Muscle of arm (tissue), 12 donors: ENCODE measurements around the gene DENND1B. TPM values are rescaled to one million over a fixed set of nuclear protein-coding genes. Genes with fewer than 3 reads are reported as not detected.
"Not testable (repeated sequence)": the region's sequence is repeated elsewhere in the genome, so short reads cannot be mapped to it uniquely, and the experiment has no call there.

Experiments used
- DNase-seq: peaks from one replicate; pipeline ENCODE4 v3.0.0-alpha.2; 2013
- polyA plus RNA-seq, 12 donors: library from polyadenylated mRNA; unstranded; fragments of 120-200 nt; gene quantifications; one replicate each; pipeline ENCODE4 v1.2.1, GENCODE V29; 2013; ENCODE audit not compliant: insufficient read length in 12 of 12

Gene DENND1B
- polyA plus RNA-seq, 12 donors, result 3.6 to 7.2 (median 5.3) TPM; not detected in 1

DNA sequence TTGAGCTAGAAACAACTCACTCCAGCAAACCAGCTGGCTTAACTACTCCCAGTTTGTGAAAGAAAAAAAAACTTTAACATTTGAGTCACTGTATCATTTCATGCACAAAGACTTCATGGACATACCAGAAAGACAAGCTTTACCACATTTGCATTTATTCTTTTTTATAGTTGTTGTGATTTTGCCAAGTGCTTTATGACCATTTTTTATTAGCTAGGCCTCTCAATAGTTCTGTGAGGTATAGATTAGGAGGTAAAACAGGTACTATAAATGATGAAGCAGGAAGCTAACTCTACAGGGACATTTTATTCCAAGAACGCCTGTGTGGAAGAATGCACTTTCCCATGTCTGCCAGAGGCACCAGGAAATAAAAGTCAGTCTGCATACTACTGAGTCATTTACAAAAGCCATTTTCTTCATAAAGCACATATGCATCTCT, 8.2 kb upstream of the DENND1B start:
- DNase-seq, result no peak

GRCh38 chr1:197782722-197783360, 7.6 kb upstream of the DENND1B start:
- no peak for DNase-seq

DNA sequence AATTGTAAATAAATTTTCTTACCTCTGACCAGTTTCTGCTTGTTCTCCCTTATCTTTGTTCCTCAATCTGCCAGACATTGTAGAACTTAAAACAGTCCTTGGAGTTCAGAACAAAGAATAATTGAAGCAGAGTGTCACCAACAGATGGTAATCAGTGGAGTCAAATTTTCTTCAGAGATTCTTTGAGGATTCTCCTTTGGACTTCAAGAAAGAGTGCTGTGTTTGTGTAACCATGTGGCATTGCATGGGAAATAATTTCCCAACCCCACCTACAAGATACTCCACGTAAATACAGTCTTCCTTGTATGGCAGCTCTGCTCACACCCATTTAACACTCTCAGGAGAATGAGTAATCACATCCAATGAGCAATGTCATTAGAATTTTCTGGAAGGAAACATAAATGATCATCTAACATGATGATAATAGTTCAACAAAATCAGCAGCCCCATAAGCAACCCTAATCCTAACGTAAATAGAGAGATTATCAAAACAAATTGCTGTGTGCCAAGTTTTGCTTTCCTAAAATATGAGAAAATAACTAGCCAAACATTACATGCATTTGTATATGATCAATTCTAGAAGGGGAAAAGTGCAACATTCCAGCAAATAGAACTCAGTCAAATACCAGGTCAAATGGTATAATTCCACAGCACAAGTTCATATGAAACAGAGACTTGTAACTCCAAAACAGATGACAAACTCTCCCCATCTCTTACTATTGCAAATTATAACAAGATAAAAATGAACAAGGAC, 6.9 kb upstream of the DENND1B start:
- DNase-seq, result no peak

DNA sequence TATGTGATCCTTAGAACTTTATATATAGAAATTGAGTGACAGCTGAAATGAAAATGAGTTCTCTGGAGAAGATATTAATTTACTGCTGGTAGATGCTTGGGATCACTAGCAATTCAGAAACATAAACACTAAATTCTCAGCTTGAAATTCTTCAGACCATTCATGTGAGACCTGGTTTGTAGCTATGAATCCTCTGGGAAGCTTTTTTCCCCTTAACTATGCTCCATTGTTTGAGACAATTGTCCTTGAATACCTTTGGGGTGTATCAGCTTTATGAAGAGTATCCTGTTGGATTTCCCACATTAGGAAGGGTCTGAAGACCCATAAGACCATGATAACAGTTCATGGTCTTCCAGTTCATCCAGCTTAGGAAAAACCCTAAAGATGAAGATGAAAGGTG, 4.6 kb upstream of the DENND1B start:
- DNase-seq, result no peak

- no peak for DNase-seq
Observed at GRCh38 chr1:197778366-197778945, 3.2 kb upstream of the DENND1B start.

DNA sequence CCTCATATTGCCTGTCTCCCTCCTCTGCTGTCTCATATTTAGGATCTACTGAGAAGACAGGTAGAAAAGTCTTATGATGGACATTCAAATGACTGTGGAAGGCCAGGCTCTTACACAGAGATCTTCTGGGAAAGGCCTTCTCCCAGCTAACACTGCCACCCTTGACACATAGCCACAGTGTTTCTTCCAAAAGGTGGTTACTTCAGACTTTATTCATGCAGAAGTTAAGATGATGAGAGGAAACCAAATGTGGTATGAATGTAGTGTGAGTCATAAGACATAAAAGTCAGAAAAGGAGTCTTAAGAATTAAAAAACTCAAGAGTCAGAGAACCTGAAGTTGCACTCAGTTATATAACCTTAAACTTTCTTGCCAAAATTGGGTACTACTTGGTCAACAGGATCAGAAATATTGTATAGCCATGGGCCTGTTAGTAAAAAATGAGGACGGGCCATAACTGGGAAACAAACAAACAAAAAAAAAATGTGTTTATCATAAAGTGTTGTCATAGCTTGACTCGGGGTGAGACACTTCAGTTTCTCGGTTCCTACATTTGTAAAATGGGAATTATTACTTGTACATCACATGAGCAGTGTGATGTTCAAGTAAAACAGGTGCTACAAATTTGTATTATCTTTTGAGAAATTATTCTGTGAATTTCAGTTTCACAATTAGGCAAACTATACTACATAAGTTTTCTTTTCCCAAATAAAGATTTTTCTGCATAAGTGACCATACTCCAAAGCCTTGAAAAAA, 1.2 kb upstream of the DENND1B start:
- no peak for DNase-seq

DNA sequence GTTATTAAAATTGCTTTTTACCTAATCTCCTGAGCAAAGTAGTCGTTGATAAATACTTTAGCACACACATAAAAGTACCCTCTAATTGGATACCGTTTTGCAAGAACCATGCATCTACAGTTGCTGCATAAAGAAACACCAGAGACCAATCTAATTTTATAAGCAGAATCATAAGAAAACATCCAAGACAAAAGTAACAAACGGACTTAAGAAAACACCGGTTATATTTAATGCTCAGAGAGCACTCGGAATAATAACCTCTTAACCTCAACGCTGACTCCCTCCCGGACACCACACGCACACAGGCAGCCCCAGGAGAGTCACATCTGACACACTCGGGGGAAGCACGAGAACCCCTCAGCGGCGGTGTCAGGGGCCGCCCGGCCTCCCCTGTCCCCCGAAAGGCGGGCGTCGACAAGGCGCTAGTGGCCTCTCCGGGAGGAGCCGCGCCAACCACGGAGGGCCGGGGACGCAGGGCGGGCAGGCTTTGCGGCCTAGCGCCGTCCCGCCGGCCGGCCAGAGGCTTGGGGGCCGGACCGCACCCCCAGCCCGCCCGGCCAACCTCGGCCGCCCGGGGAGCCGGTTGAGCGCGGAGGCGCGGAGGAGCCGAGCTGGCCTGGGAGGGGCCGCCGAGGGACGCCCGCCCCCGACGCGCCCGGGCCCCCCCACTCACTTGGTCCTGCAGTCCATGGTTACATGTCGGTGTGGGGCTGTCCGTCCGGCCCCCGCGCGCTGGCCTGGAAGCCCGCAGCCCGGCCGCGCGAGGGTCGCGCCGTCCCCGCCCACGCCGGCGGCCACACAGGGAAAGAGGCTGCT, 606 bp downstream of the DENND1B start:
- peak; percentile 29 for DNase-seq

DNA sequence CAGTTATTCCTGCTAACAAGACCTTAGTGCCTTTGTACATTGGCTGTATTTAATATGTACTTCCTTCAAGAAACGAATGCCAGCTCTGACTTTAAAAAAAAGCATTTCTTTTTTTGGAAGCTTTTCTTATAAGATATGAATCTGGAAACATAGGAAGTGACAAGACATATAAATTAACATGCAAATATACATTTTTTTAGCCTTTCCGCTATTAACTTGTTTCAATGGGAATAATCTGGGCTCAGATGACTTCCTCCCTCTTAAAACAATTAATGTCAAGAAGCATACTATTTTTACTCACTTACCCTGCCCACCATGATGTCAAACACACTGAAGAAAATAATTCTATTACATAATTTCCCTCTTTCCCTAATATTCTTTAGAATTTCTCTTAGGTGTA, 1.4 kb downstream of the DENND1B start:
- DNase-seq, result no peak

DNA sequence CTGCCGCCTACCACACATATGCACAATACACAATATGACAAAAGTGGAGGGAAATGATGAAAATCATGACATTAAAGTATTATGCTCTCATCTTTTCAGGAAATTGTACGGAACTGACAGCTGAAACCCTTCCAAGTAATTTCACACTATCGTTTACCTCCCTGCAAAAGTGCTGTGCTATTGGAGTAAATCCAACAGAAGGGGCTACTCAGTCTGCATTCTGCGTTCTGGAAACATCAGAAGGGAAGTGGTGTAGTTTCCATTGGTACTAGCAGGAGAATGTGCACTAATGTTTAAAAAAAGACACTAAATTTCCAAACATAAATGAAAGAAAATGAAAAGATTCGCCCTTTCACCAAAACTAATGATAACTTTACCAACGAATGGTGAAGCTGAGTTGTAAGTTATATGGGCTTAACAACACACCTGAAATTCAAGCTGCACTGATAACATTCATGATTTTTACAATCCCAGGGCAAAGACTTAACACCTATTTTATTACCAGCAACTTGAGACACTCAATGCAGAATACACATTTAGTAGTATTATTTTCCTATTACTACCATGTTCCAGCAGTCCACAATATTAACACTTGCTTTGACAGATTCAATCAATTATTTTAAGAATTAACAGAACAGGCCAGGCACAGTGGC, 3.2 kb downstream of the DENND1B start:
- no peak for DNase-seq

- no peak for DNase-seq
Observed at GRCh38 chr1:197771386-197771785, 3.9 kb downstream of the DENND1B start.

DNA sequence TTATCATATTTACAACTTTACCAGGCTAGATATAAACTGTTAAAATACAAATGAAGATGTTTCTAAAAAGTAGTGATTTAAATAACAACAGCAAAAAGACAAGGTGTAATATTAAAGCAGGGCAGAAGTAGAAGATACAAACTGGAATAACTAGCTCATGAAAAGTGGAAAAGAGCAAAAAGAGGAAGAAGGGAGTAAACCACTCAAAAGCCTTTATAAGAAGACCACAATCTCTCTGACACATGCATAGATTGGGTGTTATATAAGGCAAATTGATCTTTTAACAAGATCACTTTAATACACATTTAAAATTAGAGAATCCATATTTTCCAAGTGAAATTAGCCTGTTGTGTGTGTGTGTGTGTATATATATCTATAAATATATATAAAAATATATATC, 5.0 kb downstream of the DENND1B start:
- no peak for DNase-seq

DNA sequence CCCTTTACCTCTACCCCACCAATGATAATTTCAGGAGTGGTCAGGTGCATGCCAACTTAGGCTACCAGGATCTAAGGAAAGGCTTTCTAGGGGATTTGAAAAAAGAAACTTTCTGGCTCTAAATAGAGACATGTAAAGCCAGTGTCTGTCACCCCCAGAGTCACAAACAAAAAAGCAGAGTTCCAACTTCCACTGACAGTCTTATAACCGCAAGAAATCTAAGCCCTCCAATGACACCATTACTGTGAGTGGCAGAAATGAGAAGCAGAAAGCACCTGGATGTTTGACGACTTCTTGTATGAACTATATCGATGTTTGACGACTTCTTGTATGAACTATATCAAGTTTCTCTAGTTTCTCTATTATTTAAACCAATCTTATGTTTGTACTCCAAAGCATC, 6.0 kb downstream of the DENND1B start:
- DNase-seq, result no peak

GRCh38 chr1:197768014-197768805, 7.1 kb downstream of the DENND1B start:
- no peak for DNase-seq

DNA sequence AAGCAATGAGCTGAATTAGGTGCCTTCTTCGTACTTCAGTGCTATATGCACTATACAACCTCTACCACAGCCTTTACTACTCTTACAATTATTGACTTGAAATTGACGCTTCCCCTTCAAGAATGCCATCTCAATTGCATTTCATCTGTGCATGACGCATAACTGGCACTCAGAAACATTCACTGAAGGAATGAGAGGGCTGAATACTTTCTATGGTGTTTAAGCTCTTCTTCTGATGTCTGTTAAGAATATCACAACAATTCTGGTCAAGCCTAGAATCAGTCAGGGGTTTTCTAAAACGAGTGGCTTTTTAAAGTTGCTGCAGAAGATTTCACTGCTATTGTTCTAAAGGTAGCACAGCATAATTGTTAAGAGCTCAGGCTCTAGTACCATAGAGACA, 11.5 kb downstream of the DENND1B start:
- no peak for DNase-seq

DNA sequence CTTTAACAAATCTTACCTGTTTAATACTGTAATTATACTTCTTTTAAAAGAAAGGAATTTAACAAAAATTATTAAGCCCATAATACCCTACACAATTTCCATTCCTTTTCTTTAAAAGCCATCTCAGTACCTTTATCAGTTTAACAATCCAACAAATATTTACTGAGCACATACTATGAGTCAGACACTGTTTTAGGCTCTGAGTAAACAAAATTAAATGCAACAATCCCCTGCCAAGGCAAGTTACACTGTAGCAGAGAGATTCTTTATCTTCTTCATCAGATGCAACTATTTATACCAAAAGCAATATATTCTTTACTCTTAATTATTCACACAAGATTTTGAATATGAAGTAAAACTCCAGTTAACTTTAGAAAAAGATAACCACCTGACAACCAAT, 12.0 kb downstream of the DENND1B start:
- DNase-seq, result no peak

GRCh38 chr1:197761654-197762053, 13.6 kb downstream of the DENND1B start:
- DNase-seq, result no peak

DNA sequence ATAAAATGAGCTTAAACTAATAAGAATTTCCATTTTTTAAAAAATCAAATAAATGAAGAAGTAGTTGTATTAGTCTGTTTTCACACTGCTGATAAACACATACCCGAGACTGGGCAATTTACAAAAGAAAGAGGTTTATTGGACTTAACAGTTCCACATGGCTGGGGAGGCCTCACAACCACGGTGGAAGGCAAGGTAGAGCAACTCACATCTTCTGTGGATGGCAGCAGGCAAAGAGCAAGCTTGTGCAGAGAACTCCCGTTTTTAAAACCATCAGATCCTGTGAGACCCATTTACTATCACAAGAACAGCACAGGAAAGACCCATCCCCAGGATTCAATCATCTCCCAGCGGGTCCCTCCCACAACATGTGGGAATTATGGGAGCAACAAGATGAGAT, 19.7 kb downstream of the DENND1B start:
- not testable (repeated sequence) for DNase-seq

DNA sequence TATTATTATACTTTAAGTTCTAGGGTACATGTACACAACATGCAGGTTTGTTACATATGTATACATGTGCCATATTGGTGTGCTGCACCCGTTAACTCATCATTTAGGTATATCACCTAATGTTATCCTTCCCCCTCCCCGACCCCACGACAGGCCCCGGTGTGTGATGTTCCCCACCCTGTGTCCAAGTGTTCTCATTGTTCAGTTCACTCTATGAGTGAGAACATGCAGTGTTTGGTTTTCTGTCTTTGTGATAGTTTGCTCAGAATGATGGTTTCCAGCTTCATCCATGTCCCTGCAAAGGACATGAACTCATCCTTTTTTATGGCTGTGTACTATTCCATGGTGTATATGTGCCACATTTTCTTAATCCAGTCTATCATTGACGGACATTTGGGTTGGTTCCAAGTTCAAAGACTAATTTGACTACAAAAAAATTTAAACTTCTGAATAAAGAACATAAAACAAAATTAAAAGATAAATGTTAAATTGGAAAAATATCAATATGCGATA, 22.6 kb downstream of the DENND1B start:
- not testable (repeated sequence) for DNase-seq

DNA sequence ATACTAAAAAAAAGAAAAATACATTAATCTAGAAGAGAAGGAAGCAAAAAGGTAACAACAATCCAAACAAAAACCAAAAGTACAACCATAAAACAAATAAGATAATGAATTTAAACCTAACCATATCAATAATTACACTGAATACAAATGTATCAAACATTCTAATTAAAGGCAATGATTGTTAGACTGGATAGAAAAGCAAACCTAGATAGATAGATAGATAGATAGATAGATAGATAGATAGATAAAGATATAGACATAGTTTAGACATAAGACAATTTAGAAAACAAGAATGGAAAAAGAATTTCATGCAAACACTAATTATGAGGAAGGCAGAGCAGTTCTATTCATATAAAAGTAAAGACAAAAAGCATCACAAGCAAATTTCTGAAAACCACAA, 24.9 kb downstream of the DENND1B start:
- no peak for DNase-seq

DNA sequence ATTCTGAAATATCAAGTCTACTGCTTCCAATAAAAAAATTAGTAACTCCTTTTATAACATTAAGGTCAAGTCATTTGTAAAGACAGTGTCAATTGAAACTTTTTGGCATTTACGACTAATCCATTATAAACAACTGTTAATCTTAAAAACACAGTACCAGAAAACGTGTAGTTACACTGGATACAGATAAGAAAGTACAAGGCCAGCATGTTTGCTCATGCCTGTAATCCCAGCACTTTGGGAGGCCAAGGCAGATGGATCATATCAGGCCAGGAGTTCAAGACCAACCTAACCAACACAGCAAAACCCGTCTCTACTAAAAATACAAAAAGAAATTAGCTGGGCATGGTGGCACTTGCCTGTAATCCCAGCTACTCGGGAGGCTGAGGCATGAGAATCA, 29.4 kb downstream of the DENND1B start:
- no peak for DNase-seq
